ENCODE measurements around the gene CENPS. TPM values are rescaled to one million over a fixed set of nuclear protein-coding genes. Genes with fewer than 3 reads are reported as not detected.
A peak's percentile ranks its signal among the peaks of the same experiment; 100 is the strongest.
"Not testable (repeated sequence)": the region's sequence is repeated elsewhere in the genome, so short reads cannot be mapped to it uniquely, and the experiment has no call there.

CENPS gene
- total RNA-seq (2014; rRNA removed; shearing (Covaris generic)): 16.1 and 21.2 TPM in 2 replicates

DNA sequence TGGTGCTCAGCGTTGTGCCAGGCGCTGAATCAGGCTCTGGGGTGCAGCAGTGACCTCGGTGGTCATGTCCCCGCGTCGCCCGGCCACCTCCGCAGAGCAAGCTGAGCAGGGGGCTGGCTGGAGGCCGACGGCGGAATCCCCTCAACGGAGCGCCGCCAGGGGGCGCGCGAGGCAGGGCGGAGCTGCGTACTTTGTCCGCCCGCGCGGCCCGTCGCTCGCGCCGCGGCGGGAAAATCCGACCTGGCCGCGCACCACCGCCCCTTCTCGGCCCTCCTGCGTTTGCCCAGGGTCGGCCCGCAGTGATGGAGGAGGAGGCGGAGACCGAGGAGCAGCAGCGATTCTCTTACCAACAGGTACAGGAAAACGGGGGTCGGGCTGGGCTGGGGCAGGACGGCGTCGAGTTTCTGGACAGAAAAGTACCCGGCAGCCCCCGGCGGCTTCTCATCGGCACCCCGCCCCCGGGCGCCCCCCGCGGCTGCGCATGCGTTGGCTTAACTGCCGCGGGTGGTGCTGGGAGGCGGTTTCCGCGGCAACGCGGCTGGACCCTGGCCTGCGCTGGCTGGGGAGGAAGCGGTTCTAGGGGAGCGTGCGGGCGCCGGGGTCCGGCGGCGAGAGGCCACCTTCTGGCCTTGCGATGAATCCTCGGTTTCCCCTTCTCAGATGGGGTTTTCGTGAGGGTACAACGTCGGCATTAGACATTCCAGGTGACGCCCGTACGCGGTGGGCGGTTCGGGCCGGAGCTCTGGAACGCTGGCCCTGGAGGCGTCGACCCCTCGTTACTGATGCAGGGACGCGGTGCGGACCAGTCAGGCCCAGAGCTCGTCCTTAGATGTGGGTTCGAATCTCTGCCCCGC, at the start of gene CENPS:
Gene CENPS, plus strand, starts transcription at position 218 of the 854 bp plus-strand sequence. Its CDS starts 85 bp downstream, at position 303.
- peak; percentile 86 for DNase-seq (ENCODE audit: low read depth)

DNA sequence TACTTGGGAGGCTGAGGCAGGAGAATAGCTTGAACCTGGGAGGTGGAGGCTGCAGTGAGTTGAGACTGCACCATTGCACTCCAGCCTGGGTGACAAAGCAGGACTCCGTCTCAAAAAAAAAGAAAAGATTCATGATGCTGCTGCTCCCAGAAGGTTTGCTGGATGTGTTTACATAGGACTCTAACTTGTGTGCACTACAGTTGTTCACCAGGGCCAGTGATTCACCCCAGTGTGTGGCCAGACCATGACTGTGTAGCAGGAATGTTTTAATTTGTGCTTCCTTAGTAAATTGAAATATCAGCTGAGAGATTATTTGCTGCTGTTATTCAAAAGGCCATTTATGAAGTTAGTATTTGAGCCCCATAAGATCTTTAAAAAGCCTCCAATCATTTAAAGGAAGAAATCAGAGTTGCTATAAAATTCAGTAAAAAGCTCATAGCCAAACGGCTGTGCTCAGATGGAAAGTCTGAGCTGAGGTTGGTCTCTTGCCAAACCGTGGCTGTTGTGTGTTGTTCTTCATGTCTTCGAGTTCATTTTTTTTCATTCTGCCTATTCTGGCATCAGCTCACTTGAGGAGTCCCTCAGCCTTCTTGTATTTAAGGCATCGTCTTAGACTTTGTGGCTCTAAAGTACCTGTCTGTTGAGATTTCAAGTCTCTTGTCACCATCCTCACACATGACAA, 49.5 kb upstream of the CENPS start:
- peak; percentile 88 for DNase-seq (ENCODE audit: low read depth)

DNA sequence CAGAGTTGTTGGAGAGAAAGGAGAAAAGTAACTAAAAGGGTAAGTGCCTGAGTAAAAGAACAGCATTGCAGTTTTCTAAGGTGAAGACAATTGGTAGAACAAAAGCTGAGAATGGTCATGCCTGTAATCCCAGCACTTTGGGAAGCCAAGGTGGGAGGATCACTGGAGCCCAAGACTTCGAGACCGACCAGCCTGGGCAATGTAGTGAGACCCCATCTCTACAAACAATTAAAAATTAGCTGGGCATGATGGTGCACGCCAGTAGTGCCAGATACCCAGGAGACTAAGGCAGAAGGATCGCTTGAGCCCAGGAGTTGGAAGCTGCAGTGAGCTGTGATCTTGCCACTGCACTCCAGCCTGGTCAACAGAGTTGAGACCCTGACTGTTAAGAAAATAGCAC, 46.6 kb upstream of the CENPS start:
- DNase-seq (ENCODE audit: low read depth): no peak

DNA sequence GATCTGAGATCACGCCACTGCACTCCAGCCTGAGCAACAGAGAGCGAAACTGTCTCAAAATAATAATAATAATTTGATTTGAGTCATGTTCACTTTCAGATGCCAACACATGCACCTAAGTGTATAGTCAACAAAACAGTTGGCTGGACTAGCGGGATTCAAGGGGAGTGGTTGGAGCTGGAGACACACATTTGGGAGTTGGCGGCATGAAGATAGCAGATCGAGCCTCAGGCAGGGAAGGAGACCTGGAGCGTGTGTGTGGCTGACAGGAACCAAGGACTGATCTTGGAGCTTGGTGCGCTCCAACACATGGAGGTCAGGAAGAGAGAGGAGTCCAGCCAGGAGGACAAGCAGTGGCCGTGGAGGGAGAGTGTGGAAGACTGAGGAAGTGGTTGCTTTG, 46.0 kb upstream of the CENPS start:
- DNase-seq (ENCODE audit: low read depth): no peak

DNA sequence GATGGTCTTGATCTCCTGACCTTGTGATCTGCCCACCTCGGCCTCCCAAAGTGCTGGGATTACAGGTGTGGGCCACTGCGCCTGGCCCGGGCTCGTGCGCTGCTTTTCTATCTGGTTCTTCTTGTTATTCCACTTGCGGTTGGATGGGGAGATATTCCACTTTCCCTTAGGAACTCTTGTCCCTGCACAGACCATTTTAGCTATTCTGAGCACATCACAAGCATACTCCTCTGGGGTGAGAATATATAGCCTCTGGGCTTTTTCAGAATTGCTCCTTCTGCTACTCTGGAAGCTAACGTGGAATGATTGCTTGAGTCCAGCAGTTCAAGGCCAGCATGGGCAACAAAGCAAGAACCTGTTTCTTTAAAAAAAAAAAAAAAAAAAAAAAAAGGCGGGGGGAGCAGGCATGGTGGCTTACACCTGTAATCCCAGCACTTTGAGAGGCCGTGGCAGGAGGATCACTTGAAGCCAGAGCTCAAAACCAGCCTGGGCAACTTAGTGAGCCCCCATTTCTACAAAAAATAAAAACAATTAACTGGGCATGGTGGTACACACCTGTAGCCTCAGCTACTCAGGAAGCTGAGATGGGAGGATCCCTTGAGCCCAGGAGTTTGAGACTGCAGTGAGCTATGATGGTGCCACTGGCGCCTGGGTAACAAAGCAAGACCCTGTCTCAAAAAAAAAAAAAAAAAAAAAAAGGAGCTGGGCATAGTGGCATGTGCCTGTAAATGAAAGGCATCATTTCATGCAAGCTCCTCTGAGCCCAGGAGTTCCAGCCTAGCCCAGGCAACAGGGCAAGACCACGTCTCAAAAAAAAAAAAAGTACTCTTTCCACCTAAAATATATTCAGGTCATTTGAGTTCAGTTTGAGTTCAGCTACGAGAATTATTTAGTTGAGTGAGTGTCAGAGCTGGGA, 43.2 kb upstream of the CENPS start:
- DNase-seq (ENCODE audit: low read depth): no peak

DNA sequence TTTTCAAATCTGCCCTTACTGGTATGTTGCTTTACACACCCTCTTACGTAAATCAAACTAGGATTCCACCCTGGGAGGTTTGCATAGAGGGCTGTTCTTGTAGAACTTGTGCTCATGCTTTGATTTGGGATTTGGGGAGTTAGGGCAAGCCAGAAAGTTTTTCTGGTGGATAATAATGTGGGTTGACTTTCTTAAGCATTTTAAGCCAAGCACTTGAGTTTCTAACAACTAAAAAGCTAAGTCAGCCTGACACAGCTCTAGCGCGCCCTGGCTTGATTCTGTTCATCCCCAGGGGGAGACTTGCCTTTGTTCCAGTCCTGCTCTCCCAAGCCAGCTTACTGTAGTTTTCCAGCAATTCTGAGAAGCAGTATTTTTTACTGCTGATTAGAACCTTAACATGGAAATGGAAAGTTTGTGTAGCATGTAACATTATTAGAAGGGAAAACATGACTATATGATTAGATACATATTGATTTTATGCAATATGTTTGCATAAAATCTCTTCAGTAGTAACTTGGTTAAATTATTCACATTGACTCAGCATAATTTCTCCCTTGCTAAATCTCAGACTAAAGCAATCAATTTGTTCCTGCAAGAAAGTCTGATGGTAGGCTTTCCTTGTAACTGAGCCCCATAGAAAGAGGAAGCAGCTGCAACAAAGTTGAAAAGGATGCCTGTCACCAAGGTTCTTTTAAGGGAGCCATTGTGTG, 42.4 kb upstream of the CENPS start:
- peak; percentile 27 for DNase-seq (ENCODE audit: low read depth)

DNA sequence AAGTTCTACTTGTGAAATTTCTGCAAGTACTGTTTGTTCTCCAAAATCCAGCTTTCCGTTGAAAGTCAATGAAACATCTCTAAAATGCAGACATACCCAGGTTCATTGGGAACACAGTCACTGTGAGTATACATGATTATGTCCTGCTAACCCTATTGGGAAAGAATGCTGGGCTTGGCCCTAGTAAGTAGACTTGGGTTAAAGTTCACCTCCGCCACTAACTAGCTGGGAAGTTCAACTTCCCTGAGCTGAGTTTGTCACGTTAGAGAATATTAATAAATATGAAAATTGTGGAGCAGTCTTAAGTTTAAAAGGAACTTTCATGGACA, 41.9 kb upstream of the CENPS start:
- no peak for DNase-seq (ENCODE audit: low read depth)

DNA sequence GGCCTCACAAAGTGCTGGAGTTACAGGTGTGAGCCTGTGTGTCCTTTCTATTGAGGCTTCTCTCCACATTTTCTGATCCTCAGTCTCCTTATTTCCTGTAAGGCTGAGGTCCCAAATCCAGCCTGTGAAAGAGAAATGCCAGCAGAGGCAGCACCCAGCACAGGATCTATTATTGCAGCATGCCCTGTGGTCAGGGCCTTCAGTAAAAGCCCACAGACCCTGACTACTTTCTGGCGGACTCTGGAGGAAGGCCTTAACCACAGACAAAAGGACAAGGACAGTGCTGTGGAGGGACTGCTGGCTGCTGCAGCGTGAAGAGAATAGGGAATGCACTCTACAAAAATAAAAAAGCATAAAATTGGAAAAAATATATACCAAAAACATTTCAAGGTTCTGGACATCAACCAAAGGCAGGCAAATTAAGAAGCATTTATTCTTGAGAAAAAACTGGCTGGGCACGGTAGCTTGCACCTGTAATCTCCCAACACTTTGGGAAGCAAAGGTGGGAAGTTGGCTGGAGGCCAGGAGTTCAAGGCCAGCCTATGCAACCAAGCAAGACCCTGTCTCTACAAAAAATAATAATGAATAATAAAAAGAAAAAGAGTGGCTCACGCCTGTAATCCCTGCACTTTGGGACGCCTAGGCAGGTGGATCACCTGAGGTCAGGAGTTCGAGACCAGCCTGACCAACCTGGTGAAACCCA, 40.8 kb upstream of the CENPS start:
- no peak for DNase-seq (ENCODE audit: low read depth)

DNA sequence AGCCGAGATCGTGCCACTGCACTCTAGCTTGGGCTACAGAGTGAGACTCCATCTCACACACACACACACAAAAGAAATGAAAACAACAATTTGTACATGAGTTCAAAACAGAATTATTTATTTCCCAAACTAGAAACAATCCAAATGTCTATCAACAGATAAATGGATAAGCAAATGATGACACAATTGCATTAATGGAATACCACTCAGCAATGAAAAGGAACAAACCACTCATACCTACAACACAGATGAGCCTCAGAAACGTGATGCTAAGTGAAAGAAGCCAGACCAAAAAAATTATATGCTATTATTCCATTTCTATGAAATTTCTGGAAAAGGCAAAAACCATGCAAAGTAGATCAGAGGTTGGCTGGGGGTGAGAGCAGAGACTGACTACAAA, 33.4 kb upstream of the CENPS start:
- no peak for DNase-seq (ENCODE audit: low read depth)

DNA sequence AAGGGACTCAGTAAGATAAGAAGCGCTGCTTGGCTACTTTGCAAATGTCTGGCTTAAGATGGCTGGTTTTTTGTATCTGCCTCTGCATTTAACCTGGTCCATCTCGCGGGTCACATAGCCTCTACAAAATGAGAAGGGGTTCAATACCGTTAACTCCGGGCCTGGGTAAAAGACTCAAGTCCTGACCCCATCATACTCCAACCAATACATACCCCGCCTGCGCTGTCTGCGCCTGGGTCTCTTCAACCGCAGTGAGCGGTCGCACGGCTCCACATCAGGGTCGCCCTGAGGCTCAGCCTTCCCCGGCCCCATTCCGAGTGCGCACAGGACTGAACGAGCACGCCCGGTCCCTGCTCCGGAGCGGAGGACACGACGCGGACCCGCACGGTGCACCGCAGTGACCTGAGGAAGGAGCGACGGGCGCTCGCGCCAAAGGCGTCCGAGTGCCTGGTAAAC, 31.9 kb upstream of the CENPS start:
- peak; percentile 31 for DNase-seq (ENCODE audit: low read depth)

DNA sequence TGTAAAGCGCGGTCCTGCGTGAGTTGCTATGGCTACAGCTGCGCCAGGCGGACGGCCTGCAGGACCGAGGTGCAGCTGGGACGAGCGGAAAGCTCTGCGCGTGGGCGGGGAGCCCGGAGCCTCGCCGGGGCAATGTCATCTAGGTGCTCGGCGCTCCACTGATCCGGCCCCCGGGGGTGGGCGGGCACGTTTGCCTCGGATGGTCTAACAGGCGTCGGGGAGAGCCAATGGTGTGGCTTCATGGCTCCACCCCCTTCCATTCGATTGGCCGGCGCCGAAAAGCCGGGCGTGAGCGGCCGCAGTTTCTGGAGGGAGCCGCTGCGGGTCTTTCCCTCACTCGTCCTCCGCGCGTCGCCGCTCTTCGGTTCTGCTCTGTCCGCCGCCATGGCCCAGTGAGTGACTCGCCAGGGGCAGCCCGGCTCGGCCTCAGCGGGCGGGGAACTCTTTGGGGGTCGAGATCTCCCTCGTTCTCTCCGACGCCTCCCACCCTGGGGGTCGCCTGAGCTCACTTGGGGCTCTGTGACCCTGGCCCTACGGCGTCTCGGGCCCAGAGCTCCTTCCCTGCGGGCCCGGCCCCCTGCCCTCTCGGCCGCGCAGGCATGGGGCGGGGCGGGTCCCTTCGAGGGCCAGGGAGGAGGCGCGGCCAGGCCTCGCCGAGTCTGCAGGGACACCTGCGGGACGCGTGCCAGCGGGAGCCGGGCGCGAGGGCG, 31.3 kb upstream of the CENPS start, which contains the start of gene PGD:
Gene PGD, plus strand, starts transcription at position 331 of the 710 bp plus-strand sequence. Its CDS starts 54 bp downstream, at position 385.
- DNase-seq (ENCODE audit: low read depth): peak; percentile 98

DNA sequence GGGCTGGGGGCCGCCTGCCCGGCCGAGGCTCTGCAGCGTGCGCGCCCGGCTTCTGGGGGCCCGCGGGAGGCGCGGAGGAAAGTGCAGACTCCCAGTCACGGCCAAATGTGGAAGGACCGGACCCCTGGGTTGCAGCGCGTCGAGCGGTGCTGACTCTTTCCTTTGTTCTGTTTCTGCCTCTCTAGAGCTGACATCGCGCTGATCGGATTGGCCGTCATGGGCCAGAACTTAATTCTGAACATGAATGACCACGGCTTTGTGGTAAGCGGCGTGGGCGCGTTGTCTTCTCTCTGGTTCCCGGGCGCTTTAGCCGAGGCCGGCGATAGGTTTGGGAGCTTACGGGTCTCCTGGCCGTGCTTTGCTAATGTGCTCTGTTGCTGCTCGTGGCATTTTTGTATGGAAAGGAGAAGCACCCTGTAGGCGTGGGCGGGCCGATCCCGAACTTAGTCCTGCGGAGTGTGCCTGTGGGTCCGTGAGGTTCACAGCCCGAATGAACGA, 30.7 kb upstream of the CENPS start:
- peak; percentile 61 for DNase-seq (ENCODE audit: low read depth)

DNA sequence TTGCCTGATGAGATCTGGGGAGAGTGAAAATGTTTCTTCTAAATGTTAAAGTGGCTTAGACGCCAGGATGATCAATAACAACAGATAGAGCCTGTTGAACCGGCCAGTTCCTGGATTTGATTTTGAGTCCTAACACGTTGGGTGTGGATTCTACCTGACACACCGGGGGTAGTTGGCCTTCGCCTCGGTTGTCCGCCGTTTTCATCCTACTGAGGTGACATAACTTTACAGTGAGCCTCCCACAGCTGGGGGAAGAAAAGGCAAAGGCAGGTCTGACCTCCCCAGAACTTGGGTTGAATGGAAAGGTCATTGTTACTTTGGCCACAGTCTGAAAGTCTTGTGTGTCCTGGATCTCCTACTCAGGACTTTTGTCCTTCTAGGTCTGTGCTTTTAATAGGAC, 30.2 kb upstream of the CENPS start:
- no peak for DNase-seq (ENCODE audit: low read depth)

DNA sequence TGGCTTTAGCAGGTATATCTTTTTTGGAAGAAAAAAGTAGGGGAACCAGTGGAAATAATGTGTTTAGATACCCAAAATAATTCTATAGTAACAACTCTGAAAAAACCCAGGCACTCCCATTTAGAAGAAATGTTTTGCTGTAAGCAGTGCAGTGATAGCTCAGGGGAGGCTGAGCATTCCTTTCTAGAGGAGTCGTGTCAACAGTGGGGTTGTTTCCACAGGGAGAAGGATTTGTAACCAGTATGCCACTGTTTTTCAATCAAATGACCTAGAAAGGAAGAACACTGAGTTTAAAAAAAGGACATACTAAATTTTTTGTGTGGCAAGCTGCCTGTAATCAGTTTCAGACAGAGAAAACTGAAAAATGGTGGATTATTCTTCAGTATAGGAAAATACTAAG, 29.0 kb upstream of the CENPS start:
- peak; percentile 51 for DNase-seq (ENCODE audit: low read depth)

DNA sequence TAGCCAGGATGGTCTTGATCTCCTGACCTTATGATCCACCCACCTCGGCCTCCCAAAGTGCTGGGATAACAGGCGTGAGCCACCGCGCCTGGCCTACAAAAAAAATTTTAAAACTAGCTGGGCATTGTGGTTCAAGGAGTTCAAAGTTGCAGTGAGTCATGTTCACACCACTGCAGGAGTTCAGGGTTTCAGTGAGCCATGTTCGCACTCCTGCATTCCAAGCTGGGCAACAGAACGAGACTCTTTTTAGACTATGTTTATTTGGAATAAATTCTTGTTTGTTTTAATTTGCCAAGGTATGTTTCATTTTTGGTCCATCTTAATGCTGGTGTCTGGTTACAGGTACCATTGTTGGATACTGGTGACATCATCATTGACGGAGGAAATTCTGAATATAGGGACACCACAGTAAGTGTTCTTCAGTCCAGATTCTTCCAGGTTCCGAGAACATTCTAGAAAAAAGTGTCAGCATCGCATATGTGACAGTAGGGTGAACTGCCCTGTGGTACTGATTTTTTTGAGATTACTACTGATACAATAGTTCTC, 27.4 kb upstream of the CENPS start:
- peak; percentile 85 for DNase-seq (ENCODE audit: low read depth)

DNA sequence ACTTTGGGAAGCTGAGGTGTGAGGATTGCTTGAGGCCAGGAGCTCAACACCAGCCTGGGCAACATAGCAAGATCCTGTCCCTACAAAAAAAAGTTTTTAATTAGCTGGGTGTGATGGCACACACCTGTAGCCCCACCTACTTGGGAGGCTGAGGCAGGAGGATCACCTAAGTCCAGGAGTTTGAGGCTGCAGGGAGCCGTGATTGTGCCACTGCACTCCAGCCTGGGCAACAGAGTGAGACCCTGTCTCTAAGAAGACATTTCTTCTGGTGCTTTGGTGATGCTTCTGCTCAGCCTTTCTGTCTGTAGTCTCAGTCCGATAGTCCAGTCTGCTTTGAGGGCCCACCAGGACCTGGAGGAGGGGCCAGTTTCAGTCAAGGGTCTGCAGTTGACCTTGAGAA, 23.0 kb upstream of the CENPS start:
- no peak for DNase-seq (ENCODE audit: low read depth)

DNA sequence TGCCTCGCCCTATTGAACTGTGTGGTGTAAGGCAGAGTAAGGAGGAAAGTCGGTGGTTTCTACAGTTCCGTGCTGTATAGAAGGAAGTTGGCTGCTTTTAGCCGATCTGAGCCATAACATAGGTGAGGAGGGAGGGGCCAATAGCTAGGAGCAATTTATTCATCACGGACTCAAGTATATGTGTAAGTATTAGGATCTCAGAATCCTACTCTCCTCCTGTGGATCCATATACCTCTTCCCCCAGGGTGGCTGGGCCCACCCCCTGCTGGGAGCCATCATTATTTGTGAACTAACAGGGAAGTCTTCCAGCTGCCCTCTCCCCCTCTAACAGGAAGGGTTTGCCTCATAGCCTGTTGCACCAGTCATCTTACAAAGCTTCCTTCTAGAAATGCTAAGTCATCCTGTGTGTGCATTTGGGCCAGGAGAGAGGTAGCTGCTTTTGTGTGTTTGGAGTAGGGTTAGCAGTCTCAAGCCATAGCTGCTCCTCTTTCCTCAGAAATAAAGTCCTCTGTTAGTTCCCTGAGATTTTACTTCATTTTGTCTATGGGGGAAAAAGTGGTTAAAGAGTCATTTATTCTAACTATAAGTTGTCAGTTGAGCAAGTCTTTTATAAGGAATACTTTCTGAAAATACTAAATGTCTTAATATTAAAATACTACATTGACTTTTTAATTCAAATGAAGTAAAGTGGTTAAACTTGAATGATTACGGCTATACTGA, 14.9 kb upstream of the CENPS start:
- DNase-seq (ENCODE audit: low read depth): peak; percentile 24

DNA sequence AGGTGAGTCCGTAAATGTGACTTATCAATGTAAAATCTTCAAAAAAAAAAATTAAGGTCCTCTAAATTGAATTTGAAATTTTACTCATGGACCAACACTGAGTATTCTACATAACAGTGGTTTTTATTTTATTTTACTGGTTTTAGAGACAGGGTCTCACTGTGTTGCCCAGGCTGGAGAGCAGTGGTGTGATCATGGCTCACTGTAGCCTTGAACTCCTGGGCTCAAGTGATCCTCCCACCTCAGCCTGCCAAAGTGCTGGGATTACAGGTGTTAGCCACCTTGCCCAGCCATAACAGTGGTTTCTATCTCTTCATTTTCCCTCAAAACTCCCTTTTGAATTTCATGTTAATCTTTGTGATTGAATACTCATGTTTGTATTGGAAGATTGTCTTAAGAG, 14.3 kb upstream of the CENPS start:
- DNase-seq (ENCODE audit: low read depth): not testable (repeated sequence)

DNA sequence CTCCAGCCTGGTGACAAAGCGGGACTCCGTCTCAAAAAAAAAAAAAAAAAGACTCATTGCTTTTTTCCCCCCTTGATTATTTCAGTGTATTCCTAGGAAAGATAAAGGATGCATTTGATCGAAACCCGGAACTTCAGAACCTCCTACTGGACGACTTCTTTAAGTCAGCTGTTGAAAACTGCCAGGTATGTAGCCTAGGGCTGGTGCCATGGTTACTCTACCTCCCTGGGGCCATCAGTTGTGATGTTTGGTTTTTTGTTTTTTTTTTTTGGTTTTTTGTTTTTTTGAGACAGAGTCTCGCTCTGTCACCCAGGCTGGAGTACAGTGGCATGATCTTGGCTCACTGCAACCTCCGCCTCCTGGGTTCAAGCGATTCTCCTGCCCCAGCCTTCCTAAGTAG, 11.5 kb upstream of the CENPS start:
- not testable (repeated sequence) for DNase-seq (ENCODE audit: low read depth)
